HFF-Myc (cell line): ENCODE measurements around the gene SOX21.
A peak's percentile ranks its signal among the peaks of the same experiment; 100 is the strongest.

Experiments used
- DNase-seq: peaks from one replicate; pipeline ENCODE4 v3.0.0-alpha.2; 2011; ENCODE audit warnings: low read depth; ENCODE audit errors: extremely low read depth
- H3K4me3 ChIP-seq: replicated peaks from 2 replicates; pipeline ENCODE4 v1.5.1; 2011; ENCODE audit warnings: low read depth, mild to moderate bottlenecking, control low read depth, low read length
- TF ChIP-seq, protein P1 (sequence below): IDR thresholded peaks from 2 replicates; pipeline ENCODE4 v1.5.1; 2012; ENCODE audit warnings: mild to moderate bottlenecking, low read depth, low read length, control low read depth; ENCODE audit errors: missing control alignments

SOX21 gene

DNA sequence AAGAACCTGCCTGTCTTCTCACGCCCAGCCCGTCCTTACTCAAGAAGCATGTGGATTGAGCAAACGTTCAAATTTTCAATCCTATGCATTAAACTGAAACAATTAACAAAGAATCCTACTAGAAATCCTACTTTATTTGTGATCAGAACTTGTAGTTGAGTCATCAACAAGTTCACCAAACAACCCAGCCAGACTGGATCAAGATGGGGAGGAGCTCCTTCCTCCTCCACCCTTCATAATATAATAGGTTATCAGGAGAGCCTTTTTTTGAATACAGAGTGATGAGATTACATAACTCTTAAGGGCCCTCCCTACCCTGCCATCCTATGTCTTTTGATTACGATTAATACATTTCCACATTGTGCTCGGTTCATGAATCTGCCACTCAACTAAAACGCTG lies 32.7 kb downstream of the SOX21 start:
- TF ChIP-seq, protein P1, sequence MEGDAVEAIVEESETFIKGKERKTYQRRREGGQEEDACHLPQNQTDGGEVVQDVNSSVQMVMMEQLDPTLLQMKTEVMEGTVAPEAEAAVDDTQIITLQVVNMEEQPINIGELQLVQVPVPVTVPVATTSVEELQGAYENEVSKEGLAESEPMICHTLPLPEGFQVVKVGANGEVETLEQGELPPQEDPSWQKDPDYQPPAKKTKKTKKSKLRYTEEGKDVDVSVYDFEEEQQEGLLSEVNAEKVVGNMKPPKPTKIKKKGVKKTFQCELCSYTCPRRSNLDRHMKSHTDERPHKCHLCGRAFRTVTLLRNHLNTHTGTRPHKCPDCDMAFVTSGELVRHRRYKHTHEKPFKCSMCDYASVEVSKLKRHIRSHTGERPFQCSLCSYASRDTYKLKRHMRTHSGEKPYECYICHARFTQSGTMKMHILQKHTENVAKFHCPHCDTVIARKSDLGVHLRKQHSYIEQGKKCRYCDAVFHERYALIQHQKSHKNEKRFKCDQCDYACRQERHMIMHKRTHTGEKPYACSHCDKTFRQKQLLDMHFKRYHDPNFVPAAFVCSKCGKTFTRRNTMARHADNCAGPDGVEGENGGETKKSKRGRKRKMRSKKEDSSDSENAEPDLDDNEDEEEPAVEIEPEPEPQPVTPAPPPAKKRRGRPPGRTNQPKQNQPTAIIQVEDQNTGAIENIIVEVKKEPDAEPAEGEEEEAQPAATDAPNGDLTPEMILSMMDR, result no peak
- H3K4me3 ChIP-seq, result no peak overlapping the region
- DNase-seq, result no peak

DNA sequence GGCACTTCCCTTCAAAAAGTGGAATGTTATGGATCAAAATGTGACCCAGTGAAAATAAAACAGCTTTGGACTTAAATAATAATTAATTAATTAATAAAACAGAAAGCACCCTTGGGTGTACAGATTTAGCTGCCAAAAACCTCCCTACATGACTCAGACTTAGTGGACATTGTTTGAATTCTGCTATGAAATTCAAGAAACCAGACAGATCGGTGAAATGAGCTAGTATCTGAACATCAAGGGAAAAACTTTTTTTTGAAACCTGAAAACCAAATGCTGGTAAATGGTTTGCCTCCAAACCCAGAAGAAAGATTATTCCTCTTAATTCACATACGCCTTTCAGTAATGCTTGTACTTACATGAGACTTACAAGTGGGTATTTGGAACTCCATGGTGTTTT lies 33.5 kb downstream of the SOX21 start:
- H3K4me3 ChIP-seq, result no peak overlapping the region
- no peak for DNase-seq
- TF ChIP-seq, protein P1, result no peak

DNA sequence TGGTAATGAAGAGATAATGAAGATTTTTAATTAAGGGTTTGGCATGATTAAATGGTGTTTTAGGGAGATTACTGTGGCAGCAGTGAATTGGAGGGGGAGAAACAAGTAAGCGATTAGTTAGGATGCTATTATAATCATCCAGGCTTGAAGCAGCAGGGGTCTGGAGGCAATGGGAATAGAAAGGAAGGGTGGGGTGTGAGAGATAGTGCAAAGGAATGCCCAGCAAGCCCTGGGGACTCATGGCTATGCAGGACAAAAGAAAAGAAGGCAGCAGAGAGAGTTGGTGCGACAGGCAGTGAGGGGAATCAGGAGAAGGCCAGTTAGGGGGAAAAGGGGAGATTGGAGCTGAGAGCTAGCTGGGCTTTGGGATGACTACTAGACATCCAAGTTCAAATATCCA lies 34.5 kb downstream of the SOX21 start:
- H3K4me3 ChIP-seq, result no peak overlapping the region
- no peak for DNase-seq
- TF ChIP-seq, protein P1, result no peak

DNA sequence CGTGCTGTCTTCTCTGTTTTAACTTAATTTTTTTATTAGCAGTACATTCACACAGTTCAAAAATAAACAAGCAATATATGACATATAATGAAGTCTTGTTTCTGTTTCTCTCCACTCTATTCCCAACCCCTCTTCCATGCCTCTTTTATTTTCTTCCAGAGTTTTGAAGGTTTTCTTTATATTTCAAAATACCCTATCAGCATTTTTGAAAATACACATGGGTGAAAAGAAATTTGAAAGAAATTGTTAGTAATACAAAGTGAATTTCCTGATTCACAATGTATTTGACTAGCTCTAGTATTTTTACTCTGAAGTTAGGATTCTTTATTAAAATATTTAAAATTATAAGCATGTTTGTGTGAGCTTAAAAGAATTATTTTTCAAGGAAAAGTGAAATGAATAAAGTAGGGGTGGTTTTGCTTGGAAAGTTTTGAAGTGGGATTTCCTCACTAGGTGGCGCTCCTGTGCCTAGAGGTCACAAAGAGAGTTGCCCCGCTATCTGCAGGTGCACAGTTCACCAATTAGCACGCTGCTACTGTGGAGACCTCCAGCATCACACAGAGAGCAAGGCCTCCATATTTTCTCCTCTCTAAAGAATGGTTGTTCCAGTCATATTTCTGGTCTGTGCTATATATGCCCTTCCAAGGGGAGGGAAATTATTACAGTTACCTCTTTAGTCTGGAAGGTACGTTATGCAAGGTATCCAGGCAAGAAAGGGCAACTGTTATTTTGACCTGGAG lies 37.6 kb downstream of the SOX21 start:
- no peak for DNase-seq
- no peak overlapping the region for H3K4me3 ChIP-seq
- TF ChIP-seq, protein P1, result peak; percentile 81

DNA sequence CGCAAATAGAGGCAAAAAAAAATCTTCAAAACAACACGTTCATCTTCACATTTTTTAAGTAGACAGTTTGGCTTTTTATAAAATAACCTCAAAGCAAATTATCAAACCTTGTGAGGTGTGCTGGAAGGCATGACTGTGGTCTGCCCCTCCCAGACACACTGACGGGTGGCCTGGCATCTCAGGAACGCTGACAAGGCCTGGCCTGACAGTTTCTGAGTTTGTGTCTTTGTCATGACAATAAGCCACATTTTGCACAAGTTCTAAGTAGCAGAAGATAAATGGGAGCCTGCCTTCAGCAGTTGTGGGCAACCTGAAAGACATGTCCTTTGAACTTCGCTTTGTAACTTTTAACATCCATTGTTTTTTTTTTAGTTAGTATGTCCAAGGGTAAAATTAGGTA lies 38.5 kb downstream of the SOX21 start:
- H3K4me3 ChIP-seq, result no peak overlapping the region
- DNase-seq, result no peak
- TF ChIP-seq, protein P1, result no peak

DNA sequence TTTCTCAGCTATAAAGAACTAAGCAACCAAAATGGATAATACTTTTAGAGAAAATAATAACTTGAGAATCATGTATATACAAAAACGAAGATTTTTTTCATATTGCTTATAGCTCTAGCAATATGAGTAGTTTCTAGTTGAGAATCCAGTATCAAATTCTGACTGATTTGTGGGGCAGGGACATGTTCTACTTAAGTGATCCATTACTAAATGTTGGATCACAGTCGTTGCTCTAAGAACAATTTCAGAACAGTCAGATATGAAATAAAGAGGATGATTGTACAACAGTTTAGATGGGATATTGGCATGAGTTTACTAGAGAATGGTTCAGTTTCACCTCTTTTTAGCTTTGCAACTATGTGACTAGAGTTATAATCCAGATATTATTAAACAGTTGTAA lies 39.9 kb downstream of the SOX21 start:
- DNase-seq, result no peak
- H3K4me3 ChIP-seq, result no peak overlapping the region
- TF ChIP-seq, protein P1, result no peak

DNA sequence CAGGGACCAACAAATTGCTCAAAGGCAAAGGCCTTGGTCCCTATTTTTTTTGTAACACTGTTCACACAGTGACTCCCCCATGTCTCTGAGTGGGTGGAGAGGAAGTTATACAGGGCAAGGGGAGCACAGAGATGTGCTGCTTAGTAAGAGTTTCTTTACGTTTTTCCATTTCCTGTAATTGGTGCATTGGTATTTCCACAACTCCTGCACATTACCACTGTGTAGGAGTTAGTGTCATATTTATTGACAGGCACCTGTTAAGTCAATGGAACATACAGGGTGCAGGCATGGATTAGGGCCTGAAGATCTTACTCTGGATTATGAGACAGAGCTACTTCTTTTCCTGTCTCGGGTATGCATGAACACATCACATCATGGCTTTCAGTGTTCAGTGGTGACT lies 45.2 kb downstream of the SOX21 start:
- H3K4me3 ChIP-seq, result no peak overlapping the region
- DNase-seq, result no peak
- TF ChIP-seq, protein P1, result no peak
